HG03066 (cell line): ENCODE results near the gene DCN.

ENCODE experiments used
- ATAC-seq: cut with Tn5 transposase; IDR thresholded peaks from one replicate; pipeline ENCODE4 v1.9.1; 2021; ENCODE audit warnings: low read depth; ENCODE audit not compliant: unreplicated experiment

DCN gene

GRCh38 chr12:91140026-91140931, 42.3 kb downstream of the DCN start:
- no peak for ATAC-seq

GRCh38 chr12:91139286-91139685, 43.3 kb downstream of the DCN start:
- no peak for ATAC-seq

DNA sequence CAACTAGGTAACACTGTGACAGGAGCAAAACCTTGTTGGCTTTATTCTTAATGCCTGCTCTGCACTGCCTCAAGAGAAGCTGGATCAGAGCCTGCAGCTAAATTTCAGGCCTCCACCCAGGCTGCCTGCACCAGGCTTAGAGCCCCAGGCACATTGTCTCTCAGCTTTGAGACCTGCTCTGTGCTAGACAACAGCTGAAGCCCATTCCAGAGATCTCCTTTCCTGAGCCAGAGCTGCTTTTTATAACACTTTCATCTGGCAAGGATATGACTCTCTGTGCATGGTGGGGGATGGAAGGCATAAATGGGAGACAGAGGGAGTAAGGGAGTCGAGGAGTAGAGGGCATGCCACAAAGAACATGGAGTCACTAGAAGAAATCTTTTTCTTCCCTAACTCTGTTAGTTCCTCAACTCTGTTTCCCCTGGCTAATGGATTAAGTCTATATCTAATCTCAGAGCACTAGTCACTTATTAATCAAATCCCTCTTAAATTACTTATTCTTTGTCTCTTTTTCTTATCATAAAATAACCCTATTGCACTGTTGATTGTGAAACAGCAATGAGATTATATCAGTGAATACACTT, 44.2 kb downstream of the DCN start:
- no peak for ATAC-seq

GRCh38 chr12:91133871-91134270, 48.7 kb downstream of the DCN start:
- ATAC-seq, result no peak

GRCh38 chr12:91129662-91130362, 52.8 kb downstream of the DCN start:
- no peak for ATAC-seq

DNA sequence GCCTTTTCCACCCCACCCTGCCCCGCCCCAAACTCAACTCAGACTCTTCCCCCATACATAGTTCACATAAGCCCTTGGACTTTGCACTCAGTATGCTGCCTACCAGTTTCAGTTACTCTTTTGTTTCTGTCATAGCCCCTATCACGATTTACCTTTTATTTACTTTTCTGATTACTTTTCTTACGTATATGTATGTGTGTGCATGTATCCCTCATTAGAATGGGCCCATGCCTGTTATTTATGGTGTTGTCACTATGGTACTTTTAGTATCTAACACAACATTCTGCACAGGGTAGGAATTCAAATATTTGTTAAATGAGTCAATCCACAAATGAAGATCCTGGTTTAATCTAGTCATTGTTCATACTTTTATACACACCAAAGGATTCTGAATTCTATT, 54.9 kb downstream of the DCN start:
- no peak for ATAC-seq

DNA sequence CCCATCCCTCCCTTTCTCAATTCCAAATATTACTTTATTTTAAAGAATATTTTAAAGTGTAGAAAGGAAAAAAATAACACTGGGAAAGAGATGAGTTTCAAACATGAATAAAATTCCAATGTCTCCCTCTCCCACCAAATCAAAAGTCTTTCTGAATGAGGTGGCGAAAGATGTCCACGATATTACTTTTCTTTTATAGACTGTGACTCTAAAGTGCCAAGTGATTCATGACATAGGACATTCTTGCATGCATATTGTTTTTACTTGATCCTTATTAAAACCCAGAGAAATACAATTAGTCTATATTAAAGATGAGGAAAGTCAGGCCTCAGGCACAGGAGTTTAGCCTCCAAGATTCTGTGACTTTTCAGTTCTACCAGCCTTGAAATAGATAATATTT, 55.3 kb downstream of the DCN start:
- no peak for ATAC-seq

DNA sequence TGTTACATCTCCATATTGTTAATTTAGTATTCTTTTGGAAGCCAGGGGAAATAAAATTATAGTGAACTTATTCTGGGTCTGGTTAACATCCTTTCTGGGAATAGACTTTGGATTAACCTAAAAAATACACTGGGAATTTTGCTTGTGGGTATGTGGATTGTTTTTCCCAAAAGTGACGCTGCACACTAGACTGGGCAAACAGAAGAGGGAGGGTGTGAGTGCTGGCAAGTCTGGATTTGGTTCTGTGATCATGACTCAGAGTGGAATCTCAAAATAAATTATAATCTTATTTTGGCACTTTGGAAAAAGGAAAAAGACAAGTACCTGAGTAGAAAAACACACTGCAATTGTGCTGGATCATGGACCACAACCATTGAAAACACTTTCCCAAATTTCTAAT, 56.1 kb downstream of the DCN start:
- ATAC-seq, result no peak

GRCh38 chr12:91123236-91123916, 59.2 kb downstream of the DCN start:
- no peak for ATAC-seq

- no peak for ATAC-seq
These were observed 61.8 kb downstream of the DCN start for GRCh38 chr12:91120781-91121180.

GRCh38 chr12:91119089-91119488, 63.5 kb downstream of the DCN start:
- ATAC-seq, result no peak

GRCh38 chr12:91113621-91114020, 69.0 kb downstream of the DCN start:
- no peak for ATAC-seq

DNA sequence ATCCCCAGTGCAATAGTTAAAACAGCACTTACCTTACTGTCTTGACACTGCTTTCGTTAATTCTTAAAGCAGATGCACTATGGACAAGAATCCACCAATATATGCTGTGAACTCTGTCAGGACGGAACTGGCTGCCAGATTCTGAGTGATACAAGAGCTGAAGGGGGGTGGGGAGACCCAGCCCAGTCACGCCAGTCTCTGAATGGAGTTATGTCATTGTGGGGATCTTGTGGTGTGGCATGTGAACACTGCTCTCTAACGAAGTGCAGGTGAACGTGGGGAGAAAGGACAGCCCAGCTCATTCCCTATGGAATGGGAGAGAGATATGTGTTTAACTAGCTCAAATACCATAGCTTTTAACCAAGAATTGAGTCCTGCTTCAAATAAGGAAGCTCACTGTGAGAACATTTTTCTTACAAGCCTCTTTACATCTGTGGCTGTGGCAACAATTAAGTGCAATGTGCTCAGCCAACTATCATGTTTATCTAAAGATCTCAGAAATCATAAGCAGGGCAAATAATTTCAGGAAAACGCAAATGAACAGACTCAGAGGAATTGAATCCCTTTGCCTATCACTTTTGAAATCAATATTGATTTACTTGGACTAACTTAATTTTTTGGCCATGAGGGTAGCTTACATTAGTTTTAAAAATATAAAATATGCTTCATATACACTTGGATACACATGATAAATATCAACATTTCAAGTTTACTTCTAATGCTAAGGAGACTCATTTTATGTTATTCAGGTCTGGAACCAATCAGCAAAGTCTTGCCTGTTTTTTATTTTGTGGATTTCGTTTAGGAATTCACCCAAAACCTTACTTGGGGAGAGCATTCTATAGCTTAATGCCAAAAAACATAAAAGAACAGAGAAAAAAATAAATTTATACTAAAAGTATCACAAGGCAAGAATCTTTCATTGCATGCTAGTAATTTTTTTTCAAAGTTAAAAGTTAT, 71.0 kb downstream of the DCN start, which contains the start of gene LUM:
LUM (minus strand) TSS at position 129 of the 960 bp plus-strand sequence. CDS start 2,515 bp downstream, outside the sequence.
- no peak for ATAC-seq

- ATAC-seq, result no peak
These were observed 72.2 kb downstream of the DCN start for GRCh38 chr12:91110311-91110924.

DNA sequence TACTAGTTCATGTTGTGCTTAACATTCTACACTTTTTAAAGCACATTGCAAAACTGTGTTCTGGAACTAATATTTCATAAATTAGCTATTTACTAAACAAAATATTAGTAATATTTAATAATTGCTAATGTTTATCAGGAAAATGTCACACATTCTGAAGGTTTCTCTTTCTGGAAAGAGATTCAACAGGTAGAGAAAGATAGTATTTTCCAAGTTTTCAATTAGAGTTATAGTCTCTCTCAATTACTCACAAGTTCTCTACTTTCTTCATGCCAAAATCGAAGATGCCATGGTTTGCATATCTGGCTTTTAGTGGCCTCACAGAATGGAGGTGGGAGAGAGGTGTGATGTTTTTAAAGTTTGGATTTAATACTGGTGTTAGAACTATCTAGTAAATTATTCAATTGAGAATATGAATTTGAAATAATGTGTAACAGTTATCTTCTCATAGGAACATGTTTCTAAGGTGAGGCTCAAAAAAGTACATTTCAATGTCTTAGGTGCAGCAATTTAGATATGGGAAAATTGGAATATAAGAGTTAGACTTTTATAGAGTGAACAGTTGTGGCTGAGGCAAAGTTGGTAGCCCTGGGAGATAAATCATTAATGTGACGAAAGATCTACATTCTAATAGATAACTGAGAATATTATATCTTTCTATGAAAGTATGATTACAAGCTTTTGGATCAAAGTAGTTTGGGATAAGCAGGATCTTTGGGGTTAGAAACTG, 72.9 kb downstream of the DCN start:
- no peak for ATAC-seq

- peak; percentile 71 for ATAC-seq
These were observed 73.5 kb downstream of the DCN start for GRCh38 chr12:91109148-91109564.

DNA sequence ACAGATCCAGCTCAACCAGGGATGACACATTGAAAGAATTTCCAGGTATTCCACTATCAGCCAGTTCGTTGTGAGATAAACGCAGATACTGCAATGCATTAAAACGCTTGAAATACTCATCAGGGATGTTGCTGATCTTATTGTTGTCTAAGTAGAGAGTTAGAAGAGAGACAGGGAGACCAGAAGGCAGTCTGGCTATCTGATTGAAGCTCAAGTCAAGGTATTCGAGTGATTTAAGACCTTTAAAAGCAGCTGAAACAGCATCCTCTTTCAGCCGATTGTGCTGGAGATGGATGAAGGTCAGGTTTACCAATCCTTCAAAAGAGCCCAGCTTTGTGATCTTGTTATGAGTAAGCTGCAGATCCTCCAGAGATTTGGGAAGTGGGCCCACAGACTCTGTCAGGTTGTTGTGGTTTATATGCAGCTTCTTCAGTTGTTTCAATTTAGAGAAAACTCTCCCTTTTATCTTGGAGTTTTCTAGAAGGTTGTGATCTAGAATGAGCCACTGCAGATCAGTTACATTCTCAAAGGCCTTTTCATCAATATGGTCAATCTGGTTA, 74.3 kb downstream of the DCN start:
- no peak for ATAC-seq

- ATAC-seq, result no peak
These were observed 76.3 kb downstream of the DCN start for GRCh38 chr12:91106283-91106682.
